H1 (cell line): ENCODE results near the gene COX14. TPM values are rescaled to one million over a fixed set of nuclear protein-coding genes. Genes with fewer than 3 reads are reported as not detected.

Experiments used
- CTCF ChIA-PET: fragments of 300-600 bp; sonication (Branson Sonifier 250); formaldehyde crosslinking; loops from one replicate; lab custom pipeline; 2021; ENCODE audit not compliant: partially characterized antibody; lab: Charles Lee
- POLR2A ChIA-PET: fragments of 300-600 bp; sonication (Branson Sonifier 250); formaldehyde crosslinking; loops from one replicate; lab custom pipeline; 2021; ENCODE audit warnings: inconsistent platforms; ENCODE audit not compliant: partially characterized antibody; lab: Charles Lee
- DNase-seq, 2 experiments: peaks; one replicate each; pipeline versions ENCODE4 v3.0.0 to v3.0.0-alpha.2; 2010 to 2022; ENCODE audit warnings: low spot score in 2 of 2, low read depth in 1 of 2, mixed read lengths in 1 of 2
- FAIRE-seq: peaks from 2 replicates; lab custom pipeline; 2011; peaks lifted over from hg19 to GRCh38; lab: Jason Lieb, UNC
- H2AFZ ChIP-seq: 2 replicates; pipeline ENCODE4 v1.8.1; 2012; ENCODE audit warnings: low read length, inconsistent platforms
- H2AK5ac ChIP-seq: 2 replicates; pipeline ENCODE4 v1.6.1; 2013; ENCODE audit warnings: low read depth, low read length
- H2BK120ac ChIP-seq: replicated peaks from 2 replicates; pipeline ENCODE3; 2013; ENCODE audit warnings: low read depth, low read length, inconsistent platforms
- H2BK12ac ChIP-seq: 2 replicates; pipeline ENCODE4 v1.6.1; 2013; ENCODE audit warnings: low read depth, low read length
- H2BK15ac ChIP-seq: 2 replicates; pipeline ENCODE4 v1.6.1; 2013; ENCODE audit warnings: low read length
- H2BK20ac ChIP-seq: 2 replicates; pipeline ENCODE4 v1.6.1; 2013; ENCODE audit warnings: low read length
- H2BK5ac ChIP-seq: 2 replicates; pipeline ENCODE4 v1.6.1; 2013; ENCODE audit warnings: low read depth, low read length
- H3K14ac ChIP-seq: 2 replicates; pipeline ENCODE4 v1.6.1; 2013; ENCODE audit warnings: inconsistent platforms; ENCODE audit not compliant: insufficient read length
- H3K18ac ChIP-seq: 2 replicates; pipeline ENCODE4 v1.6.1; 2013; ENCODE audit warnings: low read length; ENCODE audit errors: extremely low read depth
- H3K23ac ChIP-seq: 2 replicates; pipeline ENCODE4 v1.6.1; 2013; ENCODE audit warnings: inconsistent platforms; ENCODE audit not compliant: insufficient read length
- H3K23me2 ChIP-seq: 2 replicates; pipeline ENCODE4 v1.6.1; 2013; ENCODE audit warnings: low read depth, low read length
- H3K27ac ChIP-seq: 2 replicates; pipeline ENCODE4 v1.6.1; 2011; ENCODE audit warnings: low read depth, low read length, inconsistent platforms
- H3K27me3 ChIP-seq, 4 experiments: replicated peaks in 1 of 4; 1 replicate in 1 of 4; 2 replicates in 3 of 4; pipeline versions ENCODE4 v1.6.1 to v1.8.1; 2011 to 2013; ENCODE audit warnings: low read length in 3 of 4, mild to moderate bottlenecking in 3 of 4, inconsistent platforms in 2 of 4, mixed read lengths in 2 of 4, moderate library complexity in 1 of 4; ENCODE audit not compliant: control insufficient read depth in 3 of 4, insufficient read depth in 3 of 4; ENCODE audit errors: extremely low read depth in 1 of 4
- H3K36me3 ChIP-seq, 4 experiments: 2 replicates each; pipeline versions ENCODE4 v1.6.1 to v1.8.1; 2011 to 2013; ENCODE audit warnings: mild to moderate bottlenecking in 4 of 4, low read length in 3 of 4, moderate library complexity in 2 of 4, control low read depth in 1 of 4, inconsistent platforms in 1 of 4; ENCODE audit not compliant: insufficient read depth in 4 of 4, control insufficient read depth in 2 of 4
- H3K4ac ChIP-seq: replicated peaks from 2 replicates; pipeline ENCODE3; 2013; ENCODE audit warnings: low read length, low read depth, mixed read lengths, inconsistent platforms; ENCODE audit not compliant: insufficient read length
- H3K4me1 ChIP-seq, 4 experiments: replicated peaks in 1 of 4; 1 replicate in 1 of 4; 2 replicates in 3 of 4; pipeline versions ENCODE4 v1.6.1 to v1.8.1; 2011 to 2013; ENCODE audit warnings: low read length in 3 of 4, inconsistent platforms in 2 of 4, mixed read lengths in 1 of 4; ENCODE audit not compliant: insufficient read depth in 4 of 4, control insufficient read depth in 3 of 4
- H3K4me2 ChIP-seq, 2 experiments: 2 replicates each; pipeline versions ENCODE4 v1.6.1 to v1.8.1; 2011 to 2013; ENCODE audit warnings: low read depth in 2 of 2, low read length in 2 of 2, control low read depth in 1 of 2, inconsistent platforms in 1 of 2, mild to moderate bottlenecking in 1 of 2; ENCODE audit not compliant: insufficient read depth in 1 of 2
- H3K4me3 ChIP-seq, 4 experiments: fragments of 200-600, 300-600 bp in 1 of 4; sonication (generic), shearing (Covaris generic), sonication (Bioruptor Twin) in 1 of 4; 2 replicates each; pipeline versions ENCODE4 v1.5.1 to v1.8.1; 2011 to 2016; ENCODE audit warnings: low read length in 4 of 4, low read depth in 3 of 4, control low read depth in 2 of 4, inconsistent platforms in 2 of 4, mild to moderate bottlenecking in 2 of 4, mixed read lengths in 1 of 4, moderate library complexity in 1 of 4; ENCODE audit not compliant: insufficient read depth in 2 of 4; ENCODE audit errors: extremely low read depth in 1 of 4
- H3K56ac ChIP-seq: replicated peaks from 2 replicates; pipeline ENCODE3; 2013; ENCODE audit warnings: low read depth, mild to moderate bottlenecking, mixed read lengths, low read length, inconsistent platforms; ENCODE audit not compliant: insufficient read length
- H3K79me1 ChIP-seq: 2 replicates; pipeline ENCODE4 v1.6.1; 2013; ENCODE audit warnings: low read depth, low read length, control low read depth
- H3K79me2 ChIP-seq, 2 experiments: 2 replicates each; pipeline versions ENCODE4 v1.6.1 to v1.8.1; 2012 to 2013; ENCODE audit warnings: low read length in 2 of 2, mild to moderate bottlenecking in 2 of 2, inconsistent platforms in 1 of 2; ENCODE audit not compliant: insufficient read depth in 2 of 2, control insufficient read depth in 1 of 2
- H3K9ac ChIP-seq, 4 experiments: replicated peaks in 1 of 4; 1 replicate in 1 of 4; 2 replicates in 3 of 4; pipeline versions ENCODE4 v1.6.1 to v1.8.1; 2011 to 2013; ENCODE audit warnings: low read depth in 3 of 4, low read length in 3 of 4, control low read depth in 2 of 4, mild to moderate bottlenecking in 2 of 4, moderate library complexity in 2 of 4, inconsistent platforms in 1 of 4; ENCODE audit errors: extremely low read depth in 1 of 4
- H3K9me3 ChIP-seq, 2 experiments: 2 replicates each; pipeline versions ENCODE4 v1.6.1 to v1.8.1; 2012 to 2013; ENCODE audit warnings: mild to moderate bottlenecking in 2 of 2, moderate library complexity in 2 of 2, control low read depth in 1 of 2, inconsistent platforms in 1 of 2, low read depth in 1 of 2, low read length in 1 of 2, mixed read lengths in 1 of 2; ENCODE audit not compliant: insufficient read depth in 2 of 2
- H4K20me1 ChIP-seq, 2 experiments: replicated peaks in 1 of 2; 2 replicates each; pipeline versions ENCODE3 to v1.8.1; 2011 to 2013; ENCODE audit warnings: inconsistent platforms in 2 of 2, low read length in 2 of 2, mild to moderate bottlenecking in 1 of 2; ENCODE audit not compliant: insufficient read depth in 2 of 2, control insufficient read depth in 1 of 2
- H4K5ac ChIP-seq: 2 replicates; pipeline ENCODE4 v1.6.1; 2013; ENCODE audit warnings: low read length, low read depth, mixed read lengths, inconsistent platforms; ENCODE audit not compliant: insufficient read length
- H4K8ac ChIP-seq: 2 replicates; pipeline ENCODE4 v1.8.0; 2013; ENCODE audit warnings: mild to moderate bottlenecking, moderate library complexity, low read length, inconsistent platforms; ENCODE audit not compliant: insufficient read depth; ENCODE audit errors: extremely low read depth
- H4K91ac ChIP-seq: replicated peaks from 2 replicates; pipeline ENCODE3; 2013; ENCODE audit warnings: low read length, mixed read lengths, inconsistent platforms; ENCODE audit not compliant: insufficient read length
- BACH1 ChIP-seq: IDR thresholded peaks from 2 replicates; pipeline ENCODE4 v1.6.1; 2012; ENCODE audit warnings: low read length, improper control_type of control experiment
- CBX8 ChIP-seq: fragments of 300-800, 300-1000 bp; sonication (generic); IDR thresholded peaks from 2 replicates; pipeline ENCODE4 v1.7.1; 2016; ENCODE audit warnings: low read depth, low read length, borderline replicate concordance
- RAD21 ChIP-seq, 2 experiments: IDR thresholded peaks in 1 of 2; conservative IDR thresholded peaks in 1 of 2; 2 replicates each; pipeline ENCODE4 v1.6.1; 2011; ENCODE audit warnings: low read depth in 2 of 2, low read length in 2 of 2, improper control_type of control experiment in 1 of 2, inconsistent platforms in 1 of 2, mild to moderate bottlenecking in 1 of 2, moderate library complexity in 1 of 2
- TAF7 ChIP-seq: optimal IDR thresholded peaks from 2 replicates; pipeline ENCODE3; 2011; ENCODE audit warnings: low read depth, mild to moderate bottlenecking, inconsistent platforms, low read length, moderate library complexity, borderline replicate concordance
- WGBS, 2 experiments: shearing (Covaris generic) in 1 of 2; methylation state at CpG; one replicate each; pipeline versions ENCODE4 v1.1.6 to v1.1.7; 2013 to 2015; ENCODE audit warnings: low lambda C conversion rate in 2 of 2, mixed read lengths in 2 of 2, inconsistent platforms in 1 of 2, low coverage in 1 of 2, missing lambda C conversion rate in 1 of 2; ENCODE audit not compliant: insufficient replicate concordance in 2 of 2, insufficient coverage in 1 of 2, insufficient read length in 1 of 2; ENCODE audit errors: extremely low coverage in 1 of 2, missing lambda C conversion rate in 1 of 2; 5-methylcytosine and 5-hydroxymethylcytosine counted together
- polyA plus RNA-seq, 7 experiments: library from polyadenylated mRNA; depleted of rRNA in 3 of 7; stranded (reverse) in 5 of 7; unstranded in 2 of 7; fragments of >200 nt in 5 of 7; fragments of 200-250 nt in 2 of 7; gene quantifications; 1 replicate in 5 of 7; 2 replicates in 1 of 7; 4 replicates in 1 of 7; pipeline versions ENCODE4 v1.2.1 to v1.2.3, GENCODE V29; 2011 to 2013; ENCODE audit warnings: missing spikeins in 2 of 7, mixed read lengths in 2 of 7
- total RNA-seq: library from RNA; stranded (reverse); fragmentation: NEBNext Ultra II Directional; extraction: Animal tissue kit (Norgen Biotek cat#: 25700); gene quantifications from 2 replicates; pipeline ENCODE4 v1.2.1, GENCODE V29; 2021

The COX14 gene
- total and polyA plus RNA-seq, 2 of the 8 experiments (the other 6 are each of a cell fraction or from before 2014, with no cell fraction given), result 40.1 to 102 TPM

DNA sequence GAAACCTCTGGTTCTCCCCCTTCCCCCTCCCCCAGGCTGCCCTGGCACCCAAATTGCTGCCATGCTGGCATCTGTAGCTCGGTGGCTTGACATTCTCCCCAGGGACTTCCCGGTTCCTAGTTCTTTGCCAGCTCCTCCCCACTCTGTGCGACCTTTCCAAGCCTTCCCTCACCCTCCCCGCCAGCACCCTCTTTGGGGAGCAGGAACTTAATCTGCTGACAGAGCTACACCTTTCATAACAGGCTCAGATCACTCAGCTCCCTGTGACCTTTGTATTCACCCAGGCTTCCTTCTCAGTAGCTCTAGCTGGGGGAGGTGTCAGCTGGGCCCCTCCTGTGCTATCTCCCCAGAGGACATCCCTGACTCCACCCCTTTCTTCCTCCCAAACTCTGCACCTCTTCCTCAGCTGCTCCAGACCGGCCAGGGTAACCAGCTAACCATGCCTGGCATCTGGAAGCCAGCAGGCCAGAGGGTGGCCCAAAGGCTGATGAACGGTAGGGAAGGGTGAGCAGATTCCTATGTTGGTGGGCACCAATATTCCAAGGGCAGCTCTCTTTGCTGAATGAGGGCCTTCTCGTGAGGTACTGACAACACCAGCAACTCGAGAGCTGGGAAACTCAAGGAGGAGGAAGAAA lies 1.8 kb upstream of the COX14 start:
- Histone ChIP-seq H4K20me1 (peaks cover 0 to 2% of the 10 kb centered on the region in 2 experiments), H3K9me3 (no peaks in the 10 kb centered on the region), H3K79me2 (peaks cover 0 to 13% of the 10 kb centered on the region in 2 experiments; a peak in 2 of 4 replicates), H3K79me1 (no peaks in the 10 kb centered on the region), H3K9ac (no peak overlapping the region), H2BK120ac (no peak overlapping the region), H2BK12ac (peak overlapping the region; percentile 88; the same call in 1 of the 2 replicates), H4K5ac (no peak overlapping the region), H2AFZ (peak overlapping the region; percentile 46; the same call in 1 of the 2 replicates), H3K27ac (no peak overlapping the region), H3K4me1 (peaks cover 10 to 15% (median 12%) of the 10 kb centered on the region in 4 experiments), H2BK20ac (peak overlapping the region; percentile 11; the same call in 1 of the 2 replicates), H3K36me3 (no peaks in the 10 kb centered on the region), H2AK5ac (no peak overlapping the region), H3K14ac (no peak overlapping the region), H3K27me3 (no peaks in the 10 kb centered on the region), H3K18ac (peak overlapping the region; percentile 68), H3K23me2 (peaks cover 8% of the 10 kb centered on the region), H2BK5ac (0 out of 2 replicates have a peak overlapping the region, but pooled peaks have one; percentile 47), H4K91ac (no peak overlapping the region), H3K4me3 (peak overlapping the region in 1 of 4 experiments; percentile 20; a peak in 1 of 8 replicates), H4K8ac (0 out of 2 replicates have a peak overlapping the region, but pooled peaks have one; percentile 35), H3K4ac (no peak overlapping the region), H3K4me2 (peak overlapping the region; percentile 68 to 71; a peak in 3 of 4 replicates), H3K23ac (no peak overlapping the region), H3K56ac (no peak overlapping the region), H2BK15ac (0 out of 2 replicates have a peak overlapping the region, but pooled peaks have one; percentile 13)
- CTCF ChIA-PET, result interaction anchor here (0.6 to 32.9 kb wide), 28 partner anchors 8 to 294 kb away, joined by 3 to 625 read pairs (median 5); partner anchors contain the start of genes CERS5, GPD1, LIMA1 and SMARCD1
- WGBS, 2 experiments, result 71% methylated on average over 6 of the region's 8 CpGs; no CpG with 5 or more reads in 1 of the 2 experiments
- TF ChIP-seq RAD21 (IDR thresholded peaks at IDR 0.05 in 1 of 2, conservative IDR thresholded peaks at IDR 0.05 in 1 of 2; ENCODE audit: low read depth in 2 of 2, low read length in 2 of 2), result no peak
- no peak for TF ChIP-seq TAF7
- TF ChIP-seq BACH1, result no peak
- no peak for TF ChIP-seq CBX8
- POLR2A ChIA-PET, result interaction anchor here (0.8 to 27.1 kb wide), 9 partner anchors 16 to 144 kb away, joined by 3 to 457 read pairs (median 6); partner anchors contain the start of genes CERS5, GPD1 and SMARCD1
- no peak for FAIRE-seq
- peak in 1 of 2 experiments; percentile 48 for DNase-seq
